NB4 (cell line): ENCODE measurements around the gene ANKRD9.

ENCODE experiments used
- POLR2A ChIP-seq: IDR thresholded peaks from 2 replicates; pipeline ENCODE4 v1.6.1; 2011; ENCODE audit warnings: mild to moderate bottlenecking; ENCODE audit not compliant: insufficient read length; ENCODE audit errors: extremely low read depth
- TF ChIP-seq, protein P1 (sequence below): IDR thresholded peaks from one replicate; pipeline ENCODE4 v1.5.1; 2012; ENCODE audit warnings: low read depth, low read length

DNA sequence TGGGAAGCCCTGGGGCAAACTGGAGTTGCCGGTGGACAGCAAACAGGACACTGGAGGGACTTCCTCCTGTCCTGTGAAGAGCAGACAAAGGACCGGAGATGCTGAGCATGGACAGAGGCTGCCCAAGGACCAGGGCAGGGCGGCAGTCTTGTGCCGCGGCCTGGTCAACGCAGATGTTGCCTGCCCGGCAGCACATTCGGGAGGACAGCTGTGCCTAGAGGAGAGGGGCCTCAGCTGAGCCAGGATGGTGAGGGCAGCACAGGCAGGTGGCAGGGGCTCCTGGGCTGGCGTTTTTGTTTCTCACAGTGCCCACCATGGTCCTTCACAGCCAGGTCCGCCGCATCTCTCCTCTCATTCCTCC, 13.3 kb downstream of the ANKRD9 start:
- TF ChIP-seq, protein P1, sequence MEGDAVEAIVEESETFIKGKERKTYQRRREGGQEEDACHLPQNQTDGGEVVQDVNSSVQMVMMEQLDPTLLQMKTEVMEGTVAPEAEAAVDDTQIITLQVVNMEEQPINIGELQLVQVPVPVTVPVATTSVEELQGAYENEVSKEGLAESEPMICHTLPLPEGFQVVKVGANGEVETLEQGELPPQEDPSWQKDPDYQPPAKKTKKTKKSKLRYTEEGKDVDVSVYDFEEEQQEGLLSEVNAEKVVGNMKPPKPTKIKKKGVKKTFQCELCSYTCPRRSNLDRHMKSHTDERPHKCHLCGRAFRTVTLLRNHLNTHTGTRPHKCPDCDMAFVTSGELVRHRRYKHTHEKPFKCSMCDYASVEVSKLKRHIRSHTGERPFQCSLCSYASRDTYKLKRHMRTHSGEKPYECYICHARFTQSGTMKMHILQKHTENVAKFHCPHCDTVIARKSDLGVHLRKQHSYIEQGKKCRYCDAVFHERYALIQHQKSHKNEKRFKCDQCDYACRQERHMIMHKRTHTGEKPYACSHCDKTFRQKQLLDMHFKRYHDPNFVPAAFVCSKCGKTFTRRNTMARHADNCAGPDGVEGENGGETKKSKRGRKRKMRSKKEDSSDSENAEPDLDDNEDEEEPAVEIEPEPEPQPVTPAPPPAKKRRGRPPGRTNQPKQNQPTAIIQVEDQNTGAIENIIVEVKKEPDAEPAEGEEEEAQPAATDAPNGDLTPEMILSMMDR, result no peak
- no peak for TF ChIP-seq POLR2A
